Measurements from ENCODE around the gene SPOCK1. TPM values are rescaled to one million over a fixed set of nuclear protein-coding genes. Genes with fewer than 3 reads are reported as not detected.

SPOCK1 gene
- total and polyA plus RNA-seq, 4 donors: 0.07 to 0.18 (median 0.17) TPM; not detected in 1

GRCh38 chr5:137001026-137001569 is 498.0 kb downstream of the SPOCK1 start:
- H3K36me3 ChIP-seq (ENCODE audit: control insufficient read depth in 4 of 4, insufficient read depth in 3 of 4, low read depth in 1 of 4, low read length in 3 of 4): no peaks in the 10 kb centered on the region
- no peak for DNase-seq (ENCODE audit: low spot score)
- peaks cover 0 to 3% (median 0%) of the 10 kb centered on the region in 4 donors for H3K27me3 ChIP-seq (ENCODE audit: control insufficient read depth in 4 of 4, insufficient read depth in 4 of 4, low read length in 3 of 4)
- no peaks in the 10 kb centered on the region for H3K4me1 ChIP-seq (ENCODE audit: control insufficient read depth in 4 of 4, insufficient read depth in 4 of 4, low read length in 3 of 4)
- peaks cover 0 to 5% (median 1%) of the 10 kb centered on the region in 4 donors for H3K9me3 ChIP-seq (ENCODE audit: control insufficient read depth in 4 of 4, low read length in 3 of 4)
- no peak overlapping the region for H3K27ac ChIP-seq (ENCODE audit: low read depth in 1 of 2, low read length in 2 of 2)
- H3K4me3 ChIP-seq (ENCODE audit: low read depth in 1 of 3, low read length in 3 of 3): no peak overlapping the region
- TF ChIP-seq NR2F2 (IDR thresholded peaks at IDR 0.05) (no peak), GABPA (IDR thresholded peaks at IDR 0.05 in 1 of 2, conservative IDR thresholded peaks at IDR 0.05 in 1 of 2) (no peak), JUND (IDR thresholded peaks at IDR 0.05) (no peak), ZBTB33 (IDR thresholded peaks at IDR 0.05) (no peak), MAX (IDR thresholded peaks at IDR 0.05) (no peak), RXRA (IDR thresholded peaks at IDR 0.05) (no peak), EGR1 (IDR thresholded peaks at IDR 0.05; ENCODE audit: low read depth in 2 of 2) (no peak), HNF4A (conservative IDR thresholded peaks at IDR 0.05) (no peak), FOXA1 (IDR thresholded peaks at IDR 0.05) (no peak), CTCF (IDR thresholded peaks at IDR 0.05; ENCODE audit: low read depth, low read length, missing input control) (no peak)
- 78% methylated on average over 7 of the region's 7 CpGs for WGBS
- no peak overlapping the region for H3K9ac ChIP-seq (ENCODE audit: low read depth in 1 of 2, low read length in 2 of 2)

GRCh38 chr5:136999787-137000186 is 499.3 kb downstream of the SPOCK1 start:
- Histone ChIP-seq H3K4me3 (ENCODE audit: low read depth in 1 of 3, low read length in 3 of 3) (no peak overlapping the region), H3K9ac (ENCODE audit: low read depth in 1 of 2, low read length in 2 of 2) (no peak overlapping the region), H3K4me1 (ENCODE audit: control insufficient read depth in 4 of 4, insufficient read depth in 4 of 4, low read length in 3 of 4) (no peaks in the 10 kb centered on the region), H3K27me3 (ENCODE audit: control insufficient read depth in 4 of 4, insufficient read depth in 4 of 4, low read length in 3 of 4) (peaks cover 0 to 3% (median 0%) of the 10 kb centered on the region in 4 donors), H3K9me3 (ENCODE audit: control insufficient read depth in 4 of 4, low read length in 3 of 4) (peaks cover 0 to 5% (median under 1%) of the 10 kb centered on the region in 4 donors), H3K36me3 (ENCODE audit: control insufficient read depth in 4 of 4, insufficient read depth in 3 of 4, low read depth in 1 of 4, low read length in 3 of 4) (no peaks in the 10 kb centered on the region), H3K27ac (ENCODE audit: low read depth in 1 of 2, low read length in 2 of 2) (no peak overlapping the region)
- no peak for TF ChIP-seq REST (IDR thresholded peaks at IDR 0.05)
- WGBS: 74% methylated on average over 5 of the region's 5 CpGs
- DNase-seq (ENCODE audit: low spot score): no peak
